Naive B cell (primary cell): ENCODE data around the gene SEMA4D. TPM values are rescaled to one million over a fixed set of nuclear protein-coding genes. Genes with fewer than 3 reads are reported as not detected.
A peak's percentile ranks its signal among the peaks of the same experiment; 100 is the strongest.

Source experiments
- ATAC-seq, 2 donors: fragments of 150-1000 bp; cut with Tn5 transposase; 2 replicates each; pipeline ENCODE4 v1.10.0; 2021; ENCODE audit warnings: low read depth in 2 of 2, mild to moderate bottlenecking in 2 of 2, moderate library complexity in 2 of 2
- DNase-seq: peaks from one replicate; pipeline ENCODE4 v3.0.0; 2022
- H3K27ac Mint-ChIP-seq, 6 donors: one replicate each; pipeline ENCODE4 v1.8.0; 2020 to 2022; ENCODE audit warnings: mild to moderate bottlenecking in 6 of 6, mixed read lengths in 6 of 6, moderate library complexity in 5 of 6, inconsistent platforms in 2 of 6
- H3K27me3 Mint-ChIP-seq, 3 donors: one replicate each; pipeline ENCODE4 v1.8.0; 2021 to 2022; ENCODE audit warnings: mixed read lengths in 3 of 3, mild to moderate bottlenecking in 1 of 3
- H3K36me3 Mint-ChIP-seq, 2 donors: one replicate each; pipeline ENCODE4 v1.8.0; 2020 to 2022; ENCODE audit warnings: mixed read lengths in 2 of 2, inconsistent platforms in 1 of 2, mild to moderate bottlenecking in 1 of 2
- H3K4me1 Mint-ChIP-seq, 3 donors: one replicate each; pipeline ENCODE4 v1.8.0; 2020 to 2022; ENCODE audit warnings: mixed read lengths in 3 of 3, inconsistent platforms in 1 of 3, mild to moderate bottlenecking in 1 of 3, moderate library complexity in 1 of 3
- H3K4me3 Mint-ChIP-seq, 8 donors: one replicate each; pipeline ENCODE4 v1.8.0; 2020 to 2022; ENCODE audit warnings: mild to moderate bottlenecking in 8 of 8, mixed read lengths in 8 of 8, moderate library complexity in 8 of 8, inconsistent platforms in 2 of 8
- H3K9me3 Mint-ChIP-seq, 7 donors: one replicate each; pipeline ENCODE4 v1.8.0; 2020 to 2022; ENCODE audit warnings: mixed read lengths in 7 of 7, mild to moderate bottlenecking in 5 of 7, inconsistent platforms in 2 of 7, moderate library complexity in 1 of 7
- polyA plus RNA-seq, 6 donors: library from polyadenylated mRNA; unstranded; fragments of 300-500 nt; fragmentation: Illumina TruSeq; gene quantifications; one replicate each; pipeline ENCODE4 v1.2.3, GENCODE V29; 2021; ENCODE audit warnings: low read depth in 6 of 6

Gene SEMA4D
- polyA plus RNA-seq, 6 donors from 2014 or later = 13.4 to 38.2 (median 21.5) TPM

- Mint-ChIP-seq H3K4me1 (peaks cover 54 to 92% (median 80%) of the 10 kb centered on the region in 3 donors), H3K36me3 (no peaks in the 10 kb centered on the region), H3K27ac (peak overlapping the region in 4 of 6 donors; percentile 24 to 67 (median 41)), H3K9me3 (no peaks in the 10 kb centered on the region), H3K27me3 (no peaks in the 10 kb centered on the region), H3K4me3 (peak overlapping the region in 6 of 8 donors; percentile 6 to 63 (median 34))
- no peak for DNase-seq
- no peak for ATAC-seq
Measured at GRCh38 chr9:89431930-89432725, 65.8 kb downstream of the SEMA4D start.

DNA sequence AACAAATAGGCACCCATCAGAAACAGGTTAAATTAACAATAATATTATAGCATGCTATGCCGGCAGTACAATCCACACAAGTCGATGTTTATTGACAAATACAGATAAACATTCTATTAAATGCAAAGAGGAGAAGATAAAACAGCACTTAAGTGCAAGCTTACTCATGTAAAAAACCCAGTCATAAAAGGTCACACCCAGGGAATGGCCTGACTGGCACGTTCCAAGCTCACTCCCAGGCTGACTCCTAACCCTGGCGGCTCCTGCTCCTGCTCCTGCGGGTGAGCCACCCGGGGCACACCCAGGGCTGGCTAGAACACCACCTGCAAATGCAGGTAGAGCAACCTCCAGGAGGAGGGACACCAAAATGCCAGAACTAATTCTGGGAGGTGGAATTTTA, 66.9 kb downstream of the SEMA4D start:
- Mint-ChIP-seq H3K9me3 (no peaks in the 10 kb centered on the region), H3K4me1 (peaks cover 59 to 92% (median 81%) of the 10 kb centered on the region in 3 donors), H3K4me3 (no peak overlapping the region), H3K36me3 (no peaks in the 10 kb centered on the region), H3K27ac (peak overlapping the region in 1 of 6 donors; percentile 79), H3K27me3 (no peaks in the 10 kb centered on the region)
- ATAC-seq (no peak), DNase-seq (no peak)

- H3K27me3 Mint-ChIP-seq = no peaks in the 10 kb centered on the region
- peaks cover 56 to 94% (median 82%) of the 10 kb centered on the region in 3 donors for H3K4me1 Mint-ChIP-seq
- no peak for DNase-seq
- H3K36me3 Mint-ChIP-seq = no peaks in the 10 kb centered on the region
- ATAC-seq = peak; percentile 34 to 40
- peak overlapping the region in 5 of 6 donors; percentile 15 to 91 (median 47) for H3K27ac Mint-ChIP-seq
- peak overlapping the region in 1 of 8 donors; percentile 61 for H3K4me3 Mint-ChIP-seq
- H3K9me3 Mint-ChIP-seq = peaks cover 0 to 3% (median 0%) of the 10 kb centered on the region in 7 donors
Measured at GRCh38 chr9:89428901-89429890, 68.7 kb downstream of the SEMA4D start.

GRCh38 chr9:89428222-89428761, 69.6 kb downstream of the SEMA4D start:
- Mint-ChIP-seq H3K36me3 (no peaks in the 10 kb centered on the region), H3K27ac (peak overlapping the region in 4 of 6 donors; percentile 15 to 90 (median 60)), H3K27me3 (no peaks in the 10 kb centered on the region), H3K9me3 (peaks cover 0 to 3% (median 0%) of the 10 kb centered on the region in 7 donors), H3K4me1 (peaks cover 60 to 94% (median 76%) of the 10 kb centered on the region in 3 donors), H3K4me3 (peak overlapping the region in 1 of 8 donors; percentile 40)
- no peak for DNase-seq
- ATAC-seq = no peak

DNA sequence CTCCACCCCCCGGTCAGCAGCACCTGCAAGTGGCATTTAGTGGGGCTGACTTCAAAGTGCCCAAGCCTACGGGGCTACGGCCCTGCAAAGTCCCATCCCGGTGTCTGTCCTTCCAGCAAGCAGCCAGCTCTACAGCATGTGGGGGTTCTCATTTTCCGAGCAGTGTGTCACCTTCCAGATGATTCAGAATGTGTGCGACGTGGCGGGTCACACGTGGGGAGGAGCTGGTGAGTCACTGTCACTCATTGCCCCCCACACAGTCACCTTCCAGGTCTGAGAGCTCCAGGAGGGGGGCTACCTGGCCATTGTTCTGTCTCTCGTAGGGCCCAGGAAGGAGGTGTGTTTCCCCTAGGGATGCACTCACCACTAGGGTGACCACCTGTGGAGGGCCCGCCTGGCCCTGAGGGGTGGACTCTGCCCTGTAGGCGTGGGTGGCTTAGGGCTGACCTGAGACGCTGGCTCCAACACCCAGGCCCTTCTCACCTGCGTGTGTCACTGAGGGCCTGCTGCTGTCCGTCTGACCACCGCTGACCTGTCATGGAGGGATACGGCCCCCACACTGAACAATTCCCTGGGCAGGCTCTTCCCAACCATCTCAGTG, 70.2 kb downstream of the SEMA4D start:
- no peaks in the 10 kb centered on the region for H3K36me3 Mint-ChIP-seq
- peak overlapping the region in 3 of 6 donors; percentile 31 to 72 (median 62) for H3K27ac Mint-ChIP-seq
- no peak for DNase-seq
- H3K4me3 Mint-ChIP-seq = peak overlapping the region in 2 of 8 donors; percentile 41 to 73
- peaks cover 56 to 90% (median 79%) of the 10 kb centered on the region in 3 donors for H3K4me1 Mint-ChIP-seq
- ATAC-seq = no peak
- no peaks in the 10 kb centered on the region for H3K27me3 Mint-ChIP-seq
- peaks cover 0 to 3% (median 0%) of the 10 kb centered on the region in 7 donors for H3K9me3 Mint-ChIP-seq

GRCh38 chr9:89426384-89426961, 71.4 kb downstream of the SEMA4D start:
- DNase-seq (peak; percentile 38), ATAC-seq (peak; percentile 70 to 71)
- no peaks in the 10 kb centered on the region for H3K27me3 Mint-ChIP-seq
- no peaks in the 10 kb centered on the region for H3K36me3 Mint-ChIP-seq
- peaks cover 0 to 3% (median 0%) of the 10 kb centered on the region in 7 donors for H3K9me3 Mint-ChIP-seq
- peaks cover 50 to 81% (median 74%) of the 10 kb centered on the region in 3 donors for H3K4me1 Mint-ChIP-seq
- H3K4me3 Mint-ChIP-seq = peak overlapping the region; percentile 8 to 89 (median 75)
- H3K27ac Mint-ChIP-seq = peak overlapping the region; percentile 82 to 97 (median 86)

DNA sequence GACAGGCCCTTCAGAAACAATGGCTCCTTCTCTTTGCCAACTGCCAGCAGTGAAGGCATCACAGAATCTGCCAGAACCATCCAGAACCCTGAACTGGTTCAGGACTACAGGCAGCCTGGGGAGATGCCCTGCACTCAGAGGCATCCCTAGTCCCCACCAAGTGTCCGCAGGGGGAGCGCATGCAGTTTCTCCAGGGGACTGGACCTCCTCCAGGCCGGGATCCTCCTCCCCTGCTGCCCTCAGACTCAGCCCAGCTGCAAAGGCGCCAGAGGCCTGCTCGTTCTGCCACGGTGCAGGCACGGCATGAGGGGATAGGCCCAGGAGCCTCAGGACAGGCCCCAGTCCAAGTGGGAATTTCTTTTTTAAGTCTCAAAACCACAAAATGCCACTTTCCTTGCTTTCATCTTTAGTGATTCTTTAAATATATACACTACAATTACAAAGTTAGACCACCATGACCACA, 72.0 kb downstream of the SEMA4D start:
- Mint-ChIP-seq H3K36me3 (no peaks in the 10 kb centered on the region), H3K4me1 (peaks cover 52 to 83% (median 74%) of the 10 kb centered on the region in 3 donors), H3K4me3 (peak overlapping the region in 7 of 8 donors; percentile 73 to 89 (median 75)), H3K27me3 (no peaks in the 10 kb centered on the region), H3K27ac (peak overlapping the region; percentile 82 to 97 (median 86)), H3K9me3 (peaks cover 0 to 3% (median 0%) of the 10 kb centered on the region in 7 donors)
- no peak for ATAC-seq
- no peak for DNase-seq

- DNase-seq = no peak
- peaks cover 57 to 83% (median 81%) of the 10 kb centered on the region in 3 donors for H3K4me1 Mint-ChIP-seq
- ATAC-seq = no peak
- H3K9me3 Mint-ChIP-seq = peaks cover 0 to 3% (median 0%) of the 10 kb centered on the region in 7 donors
- peak overlapping the region in 3 of 6 donors; percentile 82 to 94 (median 86) for H3K27ac Mint-ChIP-seq
- peak overlapping the region in 1 of 8 donors; percentile 47 for H3K4me3 Mint-ChIP-seq
- H3K36me3 Mint-ChIP-seq = no peaks in the 10 kb centered on the region
- H3K27me3 Mint-ChIP-seq = no peaks in the 10 kb centered on the region
Measured at GRCh38 chr9:89425024-89425805, 72.7 kb downstream of the SEMA4D start.

DNA sequence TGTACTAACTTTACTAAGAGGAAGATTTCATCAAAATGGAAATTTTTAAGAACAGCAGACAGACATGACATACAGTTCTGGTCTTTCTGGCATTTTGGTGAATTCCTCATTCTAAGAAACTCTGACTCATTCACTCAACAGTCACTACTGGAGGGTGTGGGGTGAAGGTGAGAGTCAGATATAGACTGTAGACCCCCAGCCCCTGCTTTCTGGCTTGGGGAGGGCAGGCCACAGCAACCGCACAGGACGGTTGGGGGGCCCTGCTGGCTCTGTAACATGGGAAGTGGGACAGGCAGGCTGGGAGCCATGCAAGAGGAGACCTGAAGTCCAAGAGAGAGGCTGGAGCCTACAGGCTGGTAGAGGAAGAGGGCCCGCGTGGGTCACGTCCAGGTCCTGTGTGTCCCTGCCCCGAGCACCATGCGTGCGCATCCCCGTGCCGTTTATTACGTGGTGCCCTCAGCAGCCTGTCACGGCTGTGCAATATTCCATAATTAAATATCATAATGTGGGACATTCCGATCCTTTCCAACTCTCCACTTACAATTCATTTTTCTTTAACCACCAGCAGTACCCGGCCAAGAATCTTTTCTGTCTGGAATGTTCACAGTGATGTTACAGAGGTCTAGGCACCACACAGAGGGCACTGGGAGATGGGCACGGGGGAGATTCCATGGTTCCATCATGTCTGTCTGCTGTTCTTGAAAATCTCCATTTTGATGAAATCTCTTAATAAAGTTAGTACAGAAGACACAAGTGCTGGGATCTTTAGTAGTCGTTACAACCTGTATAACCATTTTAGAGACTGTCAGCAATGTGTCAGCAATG, 75.5 kb downstream of the SEMA4D start:
- H3K4me1 Mint-ChIP-seq = peaks cover 69 to 85% (median 84%) of the 10 kb centered on the region in 3 donors
- no peak for ATAC-seq
- H3K27me3 Mint-ChIP-seq = no peaks in the 10 kb centered on the region
- DNase-seq = no peak
- H3K36me3 Mint-ChIP-seq = no peaks in the 10 kb centered on the region
- H3K9me3 Mint-ChIP-seq = peaks cover 0 to 3% (median 2%) of the 10 kb centered on the region in 7 donors
- H3K27ac Mint-ChIP-seq = peak overlapping the region in 2 of 6 donors; percentile 61 to 89
- H3K4me3 Mint-ChIP-seq = no peak overlapping the region

DNA sequence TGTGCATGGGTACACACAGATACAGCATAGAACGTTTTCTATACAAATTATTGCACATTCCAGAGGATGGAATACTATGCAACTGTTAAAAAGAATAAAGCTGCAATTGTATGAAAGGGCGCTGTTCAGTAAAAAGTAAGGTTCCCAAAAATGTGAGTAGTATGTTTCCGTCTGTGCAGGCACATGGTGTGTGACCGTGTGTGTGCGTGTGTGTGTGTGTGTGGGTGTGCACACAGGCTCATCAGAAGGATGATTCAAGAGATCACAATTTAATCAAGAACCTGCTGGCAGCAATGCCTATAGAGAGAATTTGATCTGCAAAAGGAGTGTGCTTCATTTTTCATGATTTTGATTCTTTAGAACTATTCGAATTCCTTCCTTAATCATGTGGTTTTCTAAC, 76.3 kb downstream of the SEMA4D start:
- DNase-seq = no peak
- Mint-ChIP-seq H3K9me3 (peaks cover 0 to 8% (median 2%) of the 10 kb centered on the region in 7 donors), H3K27me3 (no peaks in the 10 kb centered on the region), H3K36me3 (no peaks in the 10 kb centered on the region), H3K27ac (peak overlapping the region in 2 of 6 donors; percentile 33 to 61), H3K4me1 (peaks cover 67 to 84% (median 84%) of the 10 kb centered on the region in 3 donors), H3K4me3 (no peak overlapping the region)
- ATAC-seq = no peak
